Measurements from ENCODE around the gene KDM6A.

DNA sequence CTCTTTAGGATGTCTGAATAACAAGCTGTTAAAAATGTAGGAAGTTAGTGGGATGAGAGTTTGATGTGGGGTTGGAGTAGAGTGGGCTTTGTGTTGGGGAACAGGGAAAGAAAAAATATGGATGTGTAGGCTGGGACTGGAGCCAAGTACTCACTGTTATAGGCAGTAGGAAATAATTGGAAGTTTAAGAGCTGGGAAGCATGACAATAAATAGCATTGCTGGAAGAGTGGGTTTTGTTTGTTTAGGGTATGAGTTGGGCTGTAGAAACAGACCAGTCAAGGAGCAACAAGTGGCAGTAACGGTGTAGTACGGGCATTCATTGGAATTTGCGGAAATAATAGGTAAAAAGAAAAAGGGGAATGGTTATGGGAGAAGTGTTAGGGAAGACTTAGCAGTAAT, 81.6 kb downstream of the KDM6A start:
- TF ChIP-seq, protein P1, sequence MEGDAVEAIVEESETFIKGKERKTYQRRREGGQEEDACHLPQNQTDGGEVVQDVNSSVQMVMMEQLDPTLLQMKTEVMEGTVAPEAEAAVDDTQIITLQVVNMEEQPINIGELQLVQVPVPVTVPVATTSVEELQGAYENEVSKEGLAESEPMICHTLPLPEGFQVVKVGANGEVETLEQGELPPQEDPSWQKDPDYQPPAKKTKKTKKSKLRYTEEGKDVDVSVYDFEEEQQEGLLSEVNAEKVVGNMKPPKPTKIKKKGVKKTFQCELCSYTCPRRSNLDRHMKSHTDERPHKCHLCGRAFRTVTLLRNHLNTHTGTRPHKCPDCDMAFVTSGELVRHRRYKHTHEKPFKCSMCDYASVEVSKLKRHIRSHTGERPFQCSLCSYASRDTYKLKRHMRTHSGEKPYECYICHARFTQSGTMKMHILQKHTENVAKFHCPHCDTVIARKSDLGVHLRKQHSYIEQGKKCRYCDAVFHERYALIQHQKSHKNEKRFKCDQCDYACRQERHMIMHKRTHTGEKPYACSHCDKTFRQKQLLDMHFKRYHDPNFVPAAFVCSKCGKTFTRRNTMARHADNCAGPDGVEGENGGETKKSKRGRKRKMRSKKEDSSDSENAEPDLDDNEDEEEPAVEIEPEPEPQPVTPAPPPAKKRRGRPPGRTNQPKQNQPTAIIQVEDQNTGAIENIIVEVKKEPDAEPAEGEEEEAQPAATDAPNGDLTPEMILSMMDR (IDR thresholded peaks at IDR 0.05; ENCODE audit: poor library complexity, severe bottlenecking), result no peak
- TF ChIP-seq RAD21 (conservative IDR thresholded peaks at IDR 0.05) (no peak), EZH2 (IDR thresholded peaks at IDR 0.05; ENCODE audit: borderline replicate concordance, insufficient read depth, low read length, poor library complexity, severe bottlenecking) (no peak), TAF1 (IDR thresholded peaks at IDR 0.05; ENCODE audit: low read depth) (no peak), POLR2AphosphoS5 (IDR thresholded peaks at IDR 0.05) (no peak), MXI1 (conservative IDR thresholded peaks at IDR 0.05; ENCODE audit: poor library complexity, severe bottlenecking) (no peak)
- TF ChIP-seq, protein P2, sequence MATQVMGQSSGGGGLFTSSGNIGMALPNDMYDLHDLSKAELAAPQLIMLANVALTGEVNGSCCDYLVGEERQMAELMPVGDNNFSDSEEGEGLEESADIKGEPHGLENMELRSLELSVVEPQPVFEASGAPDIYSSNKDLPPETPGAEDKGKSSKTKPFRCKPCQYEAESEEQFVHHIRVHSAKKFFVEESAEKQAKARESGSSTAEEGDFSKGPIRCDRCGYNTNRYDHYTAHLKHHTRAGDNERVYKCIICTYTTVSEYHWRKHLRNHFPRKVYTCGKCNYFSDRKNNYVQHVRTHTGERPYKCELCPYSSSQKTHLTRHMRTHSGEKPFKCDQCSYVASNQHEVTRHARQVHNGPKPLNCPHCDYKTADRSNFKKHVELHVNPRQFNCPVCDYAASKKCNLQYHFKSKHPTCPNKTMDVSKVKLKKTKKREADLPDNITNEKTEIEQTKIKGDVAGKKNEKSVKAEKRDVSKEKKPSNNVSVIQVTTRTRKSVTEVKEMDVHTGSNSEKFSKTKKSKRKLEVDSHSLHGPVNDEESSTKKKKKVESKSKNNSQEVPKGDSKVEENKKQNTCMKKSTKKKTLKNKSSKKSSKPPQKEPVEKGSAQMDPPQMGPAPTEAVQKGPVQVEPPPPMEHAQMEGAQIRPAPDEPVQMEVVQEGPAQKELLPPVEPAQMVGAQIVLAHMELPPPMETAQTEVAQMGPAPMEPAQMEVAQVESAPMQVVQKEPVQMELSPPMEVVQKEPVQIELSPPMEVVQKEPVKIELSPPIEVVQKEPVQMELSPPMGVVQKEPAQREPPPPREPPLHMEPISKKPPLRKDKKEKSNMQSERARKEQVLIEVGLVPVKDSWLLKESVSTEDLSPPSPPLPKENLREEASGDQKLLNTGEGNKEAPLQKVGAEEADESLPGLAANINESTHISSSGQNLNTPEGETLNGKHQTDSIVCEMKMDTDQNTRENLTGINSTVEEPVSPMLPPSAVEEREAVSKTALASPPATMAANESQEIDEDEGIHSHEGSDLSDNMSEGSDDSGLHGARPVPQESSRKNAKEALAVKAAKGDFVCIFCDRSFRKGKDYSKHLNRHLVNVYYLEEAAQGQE (IDR thresholded peaks at IDR 0.05; ENCODE audit: borderline replicate concordance), result no peak

Measured in neural cell (in vitro differentiated cells).